Kidney epithelial cell (primary cell): Measurements from ENCODE around the gene TIAM2. TPM values are rescaled to one million over a fixed set of nuclear protein-coding genes. Genes with fewer than 3 reads are reported as not detected.

Source experiments
- DNase-seq: peaks from one replicate; pipeline ENCODE4 v3.0.0-alpha.2; 2010; ENCODE audit warnings: low read depth
- H3K27me3 ChIP-seq: 2 replicates; pipeline ENCODE4 v1.6.0; 2011; ENCODE audit warnings: low read length; ENCODE audit not compliant: control insufficient read depth, insufficient read depth
- H3K36me3 ChIP-seq: 2 replicates; pipeline ENCODE4 v1.5.1; 2011; ENCODE audit warnings: low read length; ENCODE audit not compliant: control insufficient read depth, insufficient read depth
- H3K4me3 ChIP-seq: 2 replicates; pipeline ENCODE4 v1.5.1; 2011; ENCODE audit warnings: low read depth, mild to moderate bottlenecking, control low read depth, low read length
- total RNA-seq: library from RNA; depleted of rRNA; stranded (reverse); fragments of >200 nt; gene quantifications from 2 replicates; pipeline ENCODE4 v1.2.3, GENCODE V29; 2015
- TF ChIP-seq, protein P1 (sequence below): IDR thresholded peaks from 2 replicates; pipeline ENCODE4 v1.5.1; 2011; ENCODE audit warnings: mild to moderate bottlenecking, moderate library complexity, low read length, control low read depth, inconsistent platforms; ENCODE audit not compliant: insufficient read depth, poor library complexity, severe bottlenecking

TIAM2 gene
- total RNA-seq, 1 donor from 2014 or later, result 21.3 TPM

GRCh38 chr6:155290491-155290890 lies 295.4 kb downstream of the TIAM2 start:
- TF ChIP-seq, protein P1, sequence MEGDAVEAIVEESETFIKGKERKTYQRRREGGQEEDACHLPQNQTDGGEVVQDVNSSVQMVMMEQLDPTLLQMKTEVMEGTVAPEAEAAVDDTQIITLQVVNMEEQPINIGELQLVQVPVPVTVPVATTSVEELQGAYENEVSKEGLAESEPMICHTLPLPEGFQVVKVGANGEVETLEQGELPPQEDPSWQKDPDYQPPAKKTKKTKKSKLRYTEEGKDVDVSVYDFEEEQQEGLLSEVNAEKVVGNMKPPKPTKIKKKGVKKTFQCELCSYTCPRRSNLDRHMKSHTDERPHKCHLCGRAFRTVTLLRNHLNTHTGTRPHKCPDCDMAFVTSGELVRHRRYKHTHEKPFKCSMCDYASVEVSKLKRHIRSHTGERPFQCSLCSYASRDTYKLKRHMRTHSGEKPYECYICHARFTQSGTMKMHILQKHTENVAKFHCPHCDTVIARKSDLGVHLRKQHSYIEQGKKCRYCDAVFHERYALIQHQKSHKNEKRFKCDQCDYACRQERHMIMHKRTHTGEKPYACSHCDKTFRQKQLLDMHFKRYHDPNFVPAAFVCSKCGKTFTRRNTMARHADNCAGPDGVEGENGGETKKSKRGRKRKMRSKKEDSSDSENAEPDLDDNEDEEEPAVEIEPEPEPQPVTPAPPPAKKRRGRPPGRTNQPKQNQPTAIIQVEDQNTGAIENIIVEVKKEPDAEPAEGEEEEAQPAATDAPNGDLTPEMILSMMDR, result no peak
- H3K4me3 ChIP-seq, result no peak overlapping the region
- H3K27me3 ChIP-seq, result no peaks in the 10 kb centered on the region
- no peak for DNase-seq
- no peaks in the 10 kb centered on the region for H3K36me3 ChIP-seq

- H3K4me3 ChIP-seq, result no peak overlapping the region
- DNase-seq, result no peak
- no peaks in the 10 kb centered on the region for H3K36me3 ChIP-seq
Observed at GRCh38 chr6:155291291-155291690, 296.2 kb downstream of the TIAM2 start.

DNA sequence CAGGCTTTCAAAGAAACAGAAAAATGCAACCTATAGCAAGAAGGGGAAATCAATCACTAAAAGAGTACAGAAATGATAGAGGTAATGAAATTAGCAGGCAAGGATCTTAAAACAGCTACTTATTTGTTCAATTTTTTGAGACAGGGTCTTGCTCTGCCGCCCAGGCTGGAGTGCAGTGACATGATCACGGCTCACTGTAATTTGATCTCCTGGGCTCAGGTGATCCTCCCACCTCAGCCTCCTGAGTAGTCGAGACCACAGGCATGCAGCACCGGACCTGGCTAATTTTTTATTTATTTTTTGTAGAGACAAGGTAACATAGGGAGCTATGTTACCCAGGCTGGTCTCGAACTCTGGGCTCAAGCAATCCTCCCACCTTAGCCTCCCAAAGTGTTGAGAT lies 297.6 kb downstream of the TIAM2 start:
- Histone ChIP-seq H3K4me3 (no peak overlapping the region), H3K36me3 (no peaks in the 10 kb centered on the region), H3K27me3 (no peaks in the 10 kb centered on the region)
- TF ChIP-seq, protein P1, result no peak
- DNase-seq, result no peak

More at GRCh38 chr6:155291291-155291690, 296.2 kb downstream of the TIAM2 start:
- H3K27me3 ChIP-seq, result no peaks in the 10 kb centered on the region
- TF ChIP-seq, protein P1, result no peak

- TF ChIP-seq, protein P1, result no peak
- no peak for DNase-seq
- H3K36me3 ChIP-seq, result no peaks in the 10 kb centered on the region
- H3K4me3 ChIP-seq, result no peak overlapping the region
- H3K27me3 ChIP-seq, result no peaks in the 10 kb centered on the region
Observed at GRCh38 chr6:155297669-155298068, 302.6 kb downstream of the TIAM2 start.

GRCh38 chr6:155301867-155302266 lies 306.8 kb downstream of the TIAM2 start:
- no peak overlapping the region for H3K4me3 ChIP-seq
- TF ChIP-seq, protein P1, result no peak
- no peaks in the 10 kb centered on the region for H3K36me3 ChIP-seq
- no peaks in the 10 kb centered on the region for H3K27me3 ChIP-seq
- no peak for DNase-seq

GRCh38 chr6:155303361-155303870 lies 308.3 kb downstream of the TIAM2 start:
- no peaks in the 10 kb centered on the region for H3K27me3 ChIP-seq
- TF ChIP-seq, protein P1, result no peak
- no peak overlapping the region for H3K4me3 ChIP-seq
- DNase-seq, result no peak
- H3K36me3 ChIP-seq, result no peaks in the 10 kb centered on the region
